Smooth muscle cell (in vitro differentiated cells): Measurements from ENCODE around the gene PHKG2. TPM values are rescaled to one million over a fixed set of nuclear protein-coding genes. Genes with fewer than 3 reads are reported as not detected.

Experiments
- DNase-seq: peaks from one replicate; lab custom pipeline; 2025; ENCODE audit not compliant: unreplicated experiment; lab: John Stamatoyannopoulos, UW
- H2AFZ ChIP-seq: fragments of 200-600 bp; sonication (generic); 2 replicates; pipeline ENCODE4 v1.6.0; 2016; ENCODE audit warnings: antibody characterized with exemption, low read depth, mild to moderate bottlenecking
- H3F3A ChIP-seq: fragments of 200-600 bp; sonication (generic); 2 replicates; pipeline ENCODE4 v1.6.0; 2017; ENCODE audit warnings: antibody characterized with exemption, low read depth
- H3K27ac ChIP-seq: fragments of 200-600 bp; sonication (generic); 2 replicates; pipeline ENCODE4 v1.5.1; 2016; ENCODE audit warnings: low read depth, mild to moderate bottlenecking
- H3K27me3 ChIP-seq: fragments of 200-600 bp; sonication (generic); 2 replicates; pipeline ENCODE4 v1.6.1; 2016; ENCODE audit warnings: low read depth, mild to moderate bottlenecking
- H3K36me3 ChIP-seq: fragments of 200-600 bp; sonication (generic); 2 replicates; pipeline ENCODE4 v1.5.1; 2016; ENCODE audit warnings: low read depth
- H3K4me1 ChIP-seq: fragments of 200-600 bp; sonication (generic); 2 replicates; pipeline ENCODE4 v1.5.1; 2016; ENCODE audit warnings: low read depth
- H3K4me2 ChIP-seq: fragments of 200-600 bp; sonication (generic); 2 replicates; pipeline ENCODE4 v1.6.0; 2016; ENCODE audit warnings: mild to moderate bottlenecking
- H3K4me3 ChIP-seq: fragments of 200-600 bp; sonication (generic); 2 replicates; pipeline ENCODE4 v1.5.1; 2016; ENCODE audit warnings: mild to moderate bottlenecking
- H3K79me2 ChIP-seq: fragments of 200-600 bp; sonication (generic); 2 replicates; pipeline ENCODE4 v1.6.0; 2016; ENCODE audit warnings: low read depth, mild to moderate bottlenecking
- H3K9ac ChIP-seq: fragments of 200-600 bp; sonication (generic); 2 replicates; pipeline ENCODE4 v1.6.0; 2016; ENCODE audit warnings: low read depth
- H3K9me3 ChIP-seq: fragments of 200-600 bp; sonication (generic); replicated peaks from 2 replicates; pipeline ENCODE4 v1.5.1; 2016; ENCODE audit warnings: low read depth
- H4K20me1 ChIP-seq: fragments of 200-600 bp; sonication (generic); 2 replicates; pipeline ENCODE4 v1.6.0; 2016; ENCODE audit warnings: low read depth
- WGBS: methylation state at CpG from one replicate; pipeline ENCODE4 v1.1.7; 2016; ENCODE audit warnings: low lambda C conversion rate; 5-methylcytosine and 5-hydroxymethylcytosine counted together
- polyA plus RNA-seq: library from polyadenylated mRNA; unstranded; fragments of >200 nt; fragmentation: Nextera tagmentation; extraction: Ambion mirVana; gene quantifications from 2 replicates; pipeline ENCODE4 v1.2.1, GENCODE V29; 2016
- total RNA-seq: library from RNA; depleted of rRNA; stranded (reverse); fragments of >200 nt; gene quantifications from 2 replicates; pipeline ENCODE4 v1.2.3, GENCODE V29; 2014
- TF ChIP-seq, protein P1 (sequence below): fragments of 200-600 bp; sonication (generic); IDR thresholded peaks from 2 replicates; pipeline ENCODE4 v1.5.1; 2017; ENCODE audit warnings: borderline replicate concordance, mild to moderate bottlenecking, antibody characterized with exemption; ENCODE audit not compliant: insufficient read depth, poor library complexity, severe bottlenecking

PHKG2 gene
- total and polyA plus RNA-seq, 2 experiments from 2014 or later: 24.9 to 39.1 TPM

DNA sequence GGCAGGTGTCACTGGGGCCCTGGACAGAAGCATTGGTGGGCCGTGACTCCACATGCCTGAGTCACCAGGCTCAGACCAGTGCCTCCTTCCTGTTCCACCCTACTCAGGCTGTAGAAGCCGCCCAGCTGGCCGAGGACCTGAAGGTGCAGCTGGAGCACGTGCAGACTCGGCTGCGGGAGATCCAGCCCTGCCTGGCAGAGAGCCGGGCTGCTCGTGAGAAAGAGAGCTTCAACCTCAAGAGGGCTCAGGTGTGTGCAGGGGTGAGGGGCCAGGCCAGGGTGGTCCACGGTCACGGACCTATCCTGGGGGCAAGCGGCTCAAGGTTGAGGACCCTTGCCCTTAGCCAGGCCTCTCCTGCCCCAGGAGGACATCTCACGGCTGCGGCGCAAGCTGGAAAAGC lies 23.5 kb downstream of the PHKG2 start:
- Histone ChIP-seq H3K4me3 (no peak overlapping the region), H3K36me3 (peaks cover 12% of the 10 kb centered on the region), H3F3A (peaks cover 10% of the 10 kb centered on the region), H3K79me2 (peaks cover 4% of the 10 kb centered on the region), H3K27ac (no peak overlapping the region), H3K9me3 (no peaks in the 10 kb centered on the region), H3K9ac (no peak overlapping the region), H3K4me1 (peaks cover 8% of the 10 kb centered on the region), H3K27me3 (no peaks in the 10 kb centered on the region), H3K4me2 (no peak overlapping the region), H4K20me1 (no peaks in the 10 kb centered on the region), H2AFZ (no peak overlapping the region)
- TF ChIP-seq, protein P1, sequence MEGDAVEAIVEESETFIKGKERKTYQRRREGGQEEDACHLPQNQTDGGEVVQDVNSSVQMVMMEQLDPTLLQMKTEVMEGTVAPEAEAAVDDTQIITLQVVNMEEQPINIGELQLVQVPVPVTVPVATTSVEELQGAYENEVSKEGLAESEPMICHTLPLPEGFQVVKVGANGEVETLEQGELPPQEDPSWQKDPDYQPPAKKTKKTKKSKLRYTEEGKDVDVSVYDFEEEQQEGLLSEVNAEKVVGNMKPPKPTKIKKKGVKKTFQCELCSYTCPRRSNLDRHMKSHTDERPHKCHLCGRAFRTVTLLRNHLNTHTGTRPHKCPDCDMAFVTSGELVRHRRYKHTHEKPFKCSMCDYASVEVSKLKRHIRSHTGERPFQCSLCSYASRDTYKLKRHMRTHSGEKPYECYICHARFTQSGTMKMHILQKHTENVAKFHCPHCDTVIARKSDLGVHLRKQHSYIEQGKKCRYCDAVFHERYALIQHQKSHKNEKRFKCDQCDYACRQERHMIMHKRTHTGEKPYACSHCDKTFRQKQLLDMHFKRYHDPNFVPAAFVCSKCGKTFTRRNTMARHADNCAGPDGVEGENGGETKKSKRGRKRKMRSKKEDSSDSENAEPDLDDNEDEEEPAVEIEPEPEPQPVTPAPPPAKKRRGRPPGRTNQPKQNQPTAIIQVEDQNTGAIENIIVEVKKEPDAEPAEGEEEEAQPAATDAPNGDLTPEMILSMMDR: no peak
- 97% methylated on average over 14 of the region's 14 CpGs for WGBS
- DNase-seq: no peak

DNA sequence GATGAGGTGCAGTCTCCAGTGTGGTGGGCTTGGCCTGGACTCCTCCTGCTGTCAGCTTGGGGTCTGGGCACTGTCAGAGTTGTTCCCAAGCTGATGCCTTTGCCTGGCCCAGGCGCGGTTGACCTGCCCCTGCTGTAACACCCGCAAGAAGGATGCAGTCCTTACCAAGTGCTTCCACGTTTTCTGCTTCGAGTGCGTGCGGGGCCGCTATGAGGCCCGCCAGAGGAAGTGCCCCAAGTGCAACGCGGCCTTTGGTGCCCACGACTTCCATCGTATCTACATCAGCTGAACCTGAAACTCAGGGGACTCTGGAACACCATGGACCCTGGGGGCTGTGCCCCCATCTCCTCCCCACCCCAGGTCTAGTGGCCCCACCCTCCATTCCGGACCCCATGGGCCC lies 25.6 kb downstream of the PHKG2 start:
- Histone ChIP-seq H3K4me1 (peaks cover 9% of the 10 kb centered on the region), H3K36me3 (peaks cover 5% of the 10 kb centered on the region), H4K20me1 (no peaks in the 10 kb centered on the region), H3K9ac (no peak overlapping the region), H3K27ac (no peak overlapping the region), H3K4me2 (no peak overlapping the region), H3K4me3 (no peak overlapping the region), H2AFZ (no peak overlapping the region), H3K79me2 (peaks cover 4% of the 10 kb centered on the region), H3F3A (peaks cover 13% of the 10 kb centered on the region), H3K9me3 (no peaks in the 10 kb centered on the region), H3K27me3 (no peaks in the 10 kb centered on the region)
- DNase-seq: no peak
- TF ChIP-seq, protein P1: no peak
- 98% methylated on average over 14 of the region's 14 CpGs for WGBS

DNA sequence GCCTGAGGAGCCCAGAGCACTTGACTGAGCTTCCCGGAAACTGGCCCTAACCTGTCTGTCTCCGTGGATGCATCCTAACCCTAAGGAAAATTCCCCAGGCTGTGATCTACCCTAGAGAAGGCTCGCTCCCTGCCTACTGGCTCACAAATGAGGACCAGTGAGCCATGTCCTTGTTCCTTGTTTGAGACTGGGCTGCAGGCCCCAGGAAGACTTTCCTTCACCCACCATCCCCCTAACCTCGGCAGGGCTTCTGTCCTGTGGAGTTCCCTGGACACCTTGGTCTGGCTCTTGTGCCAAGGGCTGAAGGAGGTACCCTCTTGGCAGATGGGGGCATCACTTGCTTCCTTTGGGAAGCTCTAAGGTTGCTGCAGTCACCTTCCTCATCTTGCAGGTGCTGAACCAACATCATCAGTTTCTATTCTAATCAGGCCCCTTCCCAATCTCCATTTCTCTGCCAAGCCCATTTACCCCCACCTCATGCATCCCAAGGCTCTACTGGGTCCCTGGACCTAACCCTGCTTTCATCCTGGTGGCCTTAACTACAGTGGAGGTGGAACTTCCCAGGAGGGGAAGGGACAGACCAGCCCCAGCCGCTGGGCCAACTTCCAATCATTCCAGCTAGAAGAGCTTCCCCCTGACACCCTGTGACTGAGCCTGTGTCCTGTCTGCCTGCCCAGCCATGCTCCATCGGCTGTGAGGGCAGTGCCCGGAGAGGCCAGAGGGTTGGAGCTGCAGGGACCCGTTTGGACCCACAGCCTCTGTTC lies 26.3 kb downstream of the PHKG2 start:
- Histone ChIP-seq H3K9ac (peak overlapping the region; percentile 65), H3K36me3 (peaks cover 5% of the 10 kb centered on the region), H4K20me1 (no peaks in the 10 kb centered on the region), H3K4me1 (peaks cover 9% of the 10 kb centered on the region), H3K79me2 (peaks cover 4% of the 10 kb centered on the region), H3K9me3 (no peaks in the 10 kb centered on the region), H3K4me3 (peak overlapping the region; percentile 76), H3K27me3 (no peaks in the 10 kb centered on the region), H3K4me2 (peak overlapping the region; percentile 99), H2AFZ (no peak overlapping the region), H3K27ac (peak overlapping the region; percentile 62), H3F3A (peaks cover 13% of the 10 kb centered on the region)
- no peak for DNase-seq
- TF ChIP-seq, protein P1: no peak
- 76% methylated on average over 8 of the region's 8 CpGs for WGBS

DNA sequence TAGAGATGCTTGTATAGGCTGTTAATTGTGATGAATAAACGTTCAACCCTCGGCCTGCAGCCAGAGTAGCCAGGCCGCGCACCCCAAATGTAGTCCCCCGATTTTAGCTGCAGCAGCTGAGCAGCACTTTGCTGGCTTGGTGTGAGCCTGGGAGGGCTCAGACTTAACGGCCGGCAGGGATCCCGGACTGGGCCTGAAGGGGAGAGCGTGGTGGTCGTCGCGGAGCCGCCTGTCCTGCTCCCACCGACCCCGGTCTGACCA lies 26.8 kb downstream of the PHKG2 start:
- TF ChIP-seq, protein P1: no peak
- peak overlapping the region; percentile 76 for H3K4me3 ChIP-seq
- H3K36me3 ChIP-seq: peaks cover 5% of the 10 kb centered on the region
- H4K20me1 ChIP-seq: no peaks in the 10 kb centered on the region
- H2AFZ ChIP-seq: no peak overlapping the region
- 21% methylated on average over 15 of the region's 15 CpGs for WGBS
- H3K79me2 ChIP-seq: peaks cover 4% of the 10 kb centered on the region
- H3K27ac ChIP-seq: peak overlapping the region; percentile 62
- DNase-seq: no peak
- H3K4me1 ChIP-seq: peaks cover 9% of the 10 kb centered on the region
- peak overlapping the region; percentile 99 for H3K4me2 ChIP-seq
- H3K27me3 ChIP-seq: no peaks in the 10 kb centered on the region
- H3K9ac ChIP-seq: peak overlapping the region; percentile 65
- no peaks in the 10 kb centered on the region for H3K9me3 ChIP-seq
- peaks cover 13% of the 10 kb centered on the region for H3F3A ChIP-seq
